ENCODE results near the gene GET4.

DNA sequence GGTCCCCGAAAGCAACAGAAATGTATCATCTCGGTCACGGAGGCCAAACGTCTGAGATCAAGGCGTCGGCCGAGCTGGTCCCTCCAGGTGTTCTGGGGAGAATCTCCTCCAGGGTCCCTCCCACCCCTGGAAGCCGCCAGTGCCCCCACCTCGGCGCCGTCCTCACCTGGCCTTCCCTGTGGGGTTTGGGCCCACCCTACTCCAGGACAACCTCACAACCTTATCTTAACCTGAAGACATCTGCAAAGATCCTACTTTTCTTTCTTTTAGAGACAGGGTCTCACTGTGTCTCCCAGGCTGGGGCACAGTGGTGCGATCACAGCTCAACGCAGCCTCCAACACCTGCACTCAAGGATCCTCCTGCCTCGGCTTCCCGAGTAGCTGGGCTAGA lies 44.7 kb downstream of the GET4 start:
- TF ChIP-seq POLR2A (IDR thresholded peaks at IDR 0.05) (no peak), CTCF (IDR thresholded peaks at IDR 0.05) (no peak)
